ENCODE data around the gene ITPR1.

ITPR1 gene

GRCh38 chr3:4575381-4575780 lies 82.2 kb downstream of the ITPR1 start:
- in situ Hi-C loops (cut with HindIII; ENCODE audit: low pct_ligation_motif_present, low sequenced_read_pairs): no loop called here
- no peaks in the 10 kb centered on the region for H3K36me3 ChIP-seq (replicated peaks)
- no peak overlapping the region for H3K4me3 ChIP-seq (ENCODE audit: low read depth, low read length)
- DNase-seq: no peak
- H3K27ac ChIP-seq: no peak overlapping the region
- H3K27me3 ChIP-seq (replicated peaks): no peaks in the 10 kb centered on the region
- no peak for TF ChIP-seq CTCF (IDR thresholded peaks at IDR 0.05; ENCODE audit: low read depth, low read length, missing control alignments)

- no peak overlapping the region for H3K27ac ChIP-seq
- no peak overlapping the region for H3K4me3 ChIP-seq (ENCODE audit: low read depth, low read length)
- H3K27me3 ChIP-seq (replicated peaks): no peaks in the 10 kb centered on the region
- in situ Hi-C loops (cut with HindIII; ENCODE audit: low pct_ligation_motif_present, low sequenced_read_pairs): no loop called here
- H3K36me3 ChIP-seq (replicated peaks): no peaks in the 10 kb centered on the region
- no peak for DNase-seq
- no peak for TF ChIP-seq CTCF (IDR thresholded peaks at IDR 0.05; ENCODE audit: low read depth, low read length, missing control alignments)
Measured at GRCh38 chr3:4577721-4578120, 84.6 kb downstream of the ITPR1 start.

- no peak overlapping the region for H3K27ac ChIP-seq
- H3K4me3 ChIP-seq (ENCODE audit: low read depth, low read length): no peak overlapping the region
- no peaks in the 10 kb centered on the region for H3K36me3 ChIP-seq (replicated peaks)
- H3K27me3 ChIP-seq (replicated peaks): no peaks in the 10 kb centered on the region
- TF ChIP-seq CTCF (IDR thresholded peaks at IDR 0.05; ENCODE audit: low read depth, low read length, missing control alignments): no peak
- no peak for DNase-seq
- in situ Hi-C loops (cut with HindIII; ENCODE audit: low pct_ligation_motif_present, low sequenced_read_pairs): no loop called here
Measured at GRCh38 chr3:4580346-4581123, 87.4 kb downstream of the ITPR1 start.

GRCh38 chr3:4581124-4581424 lies 87.9 kb downstream of the ITPR1 start:
- Histone ChIP-seq H3K27me3 (replicated peaks) (no peaks in the 10 kb centered on the region), H3K4me3 (ENCODE audit: low read depth, low read length) (no peak overlapping the region), H3K36me3 (replicated peaks) (no peaks in the 10 kb centered on the region), H3K27ac (no peak overlapping the region)
- TF ChIP-seq CTCF (IDR thresholded peaks at IDR 0.05; ENCODE audit: low read depth, low read length, missing control alignments): no peak
- DNase-seq: no peak
- in situ Hi-C loops (cut with HindIII; ENCODE audit: low pct_ligation_motif_present, low sequenced_read_pairs): no loop called here

GRCh38 chr3:4581498-4581897 lies 88.3 kb downstream of the ITPR1 start:
- Histone ChIP-seq H3K4me3 (ENCODE audit: low read depth, low read length) (no peak overlapping the region), H3K36me3 (replicated peaks) (no peaks in the 10 kb centered on the region), H3K27me3 (replicated peaks) (no peaks in the 10 kb centered on the region), H3K27ac (no peak overlapping the region)
- TF ChIP-seq CTCF (IDR thresholded peaks at IDR 0.05; ENCODE audit: low read depth, low read length, missing control alignments): no peak
- in situ Hi-C loops (cut with HindIII; ENCODE audit: low pct_ligation_motif_present, low sequenced_read_pairs): no loop called here
- DNase-seq: no peak
